Ishikawa (cell line): ENCODE results near the gene SPCS3.

ENCODE experiments used
- CEBPB ChIP-seq: IDR thresholded peaks from 2 replicates; pipeline ENCODE4 v1.6.1; 2012
- CREB1 ChIP-seq: IDR thresholded peaks from 2 replicates; pipeline ENCODE4 v1.6.1; 2012; ENCODE audit warnings: low read depth
- EGR1 ChIP-seq: IDR thresholded peaks from 2 replicates; pipeline ENCODE4 v1.6.1; 2012
- EP300 ChIP-seq: IDR thresholded peaks from 2 replicates; pipeline ENCODE4 v1.6.1; 2012; ENCODE audit warnings: borderline replicate concordance
- FOXM1 ChIP-seq: IDR thresholded peaks from 2 replicates; pipeline ENCODE4 v1.6.1; 2012; ENCODE audit warnings: low read depth, borderline replicate concordance
- MAX ChIP-seq: IDR thresholded peaks from 2 replicates; pipeline ENCODE4 v1.6.1; 2012
- NFIC ChIP-seq: IDR thresholded peaks from 2 replicates; pipeline ENCODE4 v1.6.1; 2012
- RAD21 ChIP-seq: IDR thresholded peaks from 2 replicates; pipeline ENCODE4 v1.6.1; 2012; ENCODE audit warnings: low read depth
- TAF1 ChIP-seq: IDR thresholded peaks from 2 replicates; pipeline ENCODE4 v1.6.1; 2012; ENCODE audit warnings: low read depth, mild to moderate bottlenecking
- TCF12 ChIP-seq: IDR thresholded peaks from 2 replicates; pipeline ENCODE4 v1.6.1; 2012; ENCODE audit warnings: low read depth
- TEAD4 ChIP-seq: IDR thresholded peaks from 2 replicates; pipeline ENCODE4 v1.6.1; 2012
- YY1 ChIP-seq: IDR thresholded peaks from 2 replicates; pipeline ENCODE4 v1.6.1; 2012; ENCODE audit warnings: low read depth
- ZBTB7A ChIP-seq: IDR thresholded peaks from 2 replicates; pipeline ENCODE4 v1.6.1; 2012; ENCODE audit warnings: low read depth
- TF ChIP-seq, protein P1 (sequence below): IDR thresholded peaks from 2 replicates; pipeline ENCODE4 v1.6.1; 2012
- TF ChIP-seq, protein P2 (sequence below): IDR thresholded peaks from 2 replicates; pipeline ENCODE4 v1.6.1; 2012; ENCODE audit warnings: low read depth, mild to moderate bottlenecking

Gene SPCS3

DNA sequence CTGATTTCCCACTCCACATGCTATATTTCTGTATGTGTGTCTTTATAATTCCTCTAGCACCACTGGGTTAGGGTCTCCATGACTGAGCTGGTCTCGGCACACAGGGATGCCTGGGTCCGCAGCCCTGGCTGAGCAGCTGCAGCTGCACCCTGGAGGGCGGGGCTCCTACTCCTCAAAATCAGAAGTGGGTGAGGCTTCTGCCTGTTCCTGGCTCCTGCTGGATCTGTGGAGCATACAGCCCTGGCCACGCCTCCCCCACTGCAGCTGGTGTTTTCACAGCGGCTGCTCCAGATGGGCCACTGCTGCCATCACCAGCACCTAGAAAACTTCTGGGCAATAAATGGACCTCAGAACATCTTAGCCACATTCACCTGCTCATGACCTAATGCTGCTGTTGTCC is 30.9 kb downstream of the SPCS3 start:
- no peak for TF ChIP-seq EGR1
- TF ChIP-seq MAX = no peak
- no peak for TF ChIP-seq YY1
- TF ChIP-seq TEAD4 = no peak
- no peak for TF ChIP-seq NFIC

- TF ChIP-seq NFIC = no peak
- TF ChIP-seq CREB1 = no peak
- TF ChIP-seq ZBTB7A = no peak
- TF ChIP-seq MAX = no peak
- no peak for TF ChIP-seq RAD21
These were observed 35.1 kb downstream of the SPCS3 start for GRCh38 chr4:176354884-176355283.

DNA sequence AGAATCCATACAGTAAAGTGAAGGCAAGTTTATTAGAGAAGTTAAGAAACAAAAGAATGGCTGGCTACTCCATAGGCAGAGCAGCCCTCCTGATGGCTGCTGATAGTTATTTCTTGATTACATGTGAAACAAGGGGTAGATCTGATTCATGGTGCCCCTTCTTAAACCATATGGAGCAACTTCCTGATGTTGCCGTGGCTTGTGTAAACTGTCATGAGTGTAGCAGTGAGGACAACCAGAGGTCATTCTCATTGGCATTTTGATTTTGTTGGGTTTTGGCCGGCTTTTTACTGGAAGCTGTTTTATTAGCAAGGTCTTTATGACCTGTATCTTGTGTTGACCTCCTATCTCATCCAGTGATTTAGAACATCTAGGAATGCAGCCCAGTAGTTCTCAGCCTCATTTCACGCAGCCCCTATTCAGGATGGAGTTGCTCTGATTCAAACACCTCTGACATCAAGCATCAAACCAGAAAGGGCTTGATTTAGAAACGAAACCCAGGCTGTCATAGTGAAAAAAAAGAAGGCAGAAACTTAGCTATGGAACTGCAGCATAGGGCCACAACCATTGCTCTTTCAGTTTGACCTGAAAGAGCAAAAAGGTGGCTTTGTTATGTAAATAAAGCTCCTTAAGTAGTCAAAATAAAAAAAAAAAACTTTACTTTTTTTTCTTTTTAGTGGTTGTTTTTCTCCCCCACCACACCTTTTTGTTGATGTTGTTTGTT is 37.8 kb downstream of the SPCS3 start:
- TF ChIP-seq FOXM1 (no peak), EP300 (no peak), CEBPB (no peak), TCF12 (no peak), MAX (no peak), EGR1 (no peak), TEAD4 (no peak), RAD21 (no peak), CREB1 (no peak), TAF1 (no peak), YY1 (no peak), ZBTB7A (no peak), NFIC (no peak)
- TF ChIP-seq, protein P1, sequence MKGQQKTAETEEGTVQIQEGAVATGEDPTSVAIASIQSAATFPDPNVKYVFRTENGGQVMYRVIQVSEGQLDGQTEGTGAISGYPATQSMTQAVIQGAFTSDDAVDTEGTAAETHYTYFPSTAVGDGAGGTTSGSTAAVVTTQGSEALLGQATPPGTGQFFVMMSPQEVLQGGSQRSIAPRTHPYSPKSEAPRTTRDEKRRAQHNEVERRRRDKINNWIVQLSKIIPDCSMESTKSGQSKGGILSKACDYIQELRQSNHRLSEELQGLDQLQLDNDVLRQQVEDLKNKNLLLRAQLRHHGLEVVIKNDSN = no peak
- TF ChIP-seq, protein P2, sequence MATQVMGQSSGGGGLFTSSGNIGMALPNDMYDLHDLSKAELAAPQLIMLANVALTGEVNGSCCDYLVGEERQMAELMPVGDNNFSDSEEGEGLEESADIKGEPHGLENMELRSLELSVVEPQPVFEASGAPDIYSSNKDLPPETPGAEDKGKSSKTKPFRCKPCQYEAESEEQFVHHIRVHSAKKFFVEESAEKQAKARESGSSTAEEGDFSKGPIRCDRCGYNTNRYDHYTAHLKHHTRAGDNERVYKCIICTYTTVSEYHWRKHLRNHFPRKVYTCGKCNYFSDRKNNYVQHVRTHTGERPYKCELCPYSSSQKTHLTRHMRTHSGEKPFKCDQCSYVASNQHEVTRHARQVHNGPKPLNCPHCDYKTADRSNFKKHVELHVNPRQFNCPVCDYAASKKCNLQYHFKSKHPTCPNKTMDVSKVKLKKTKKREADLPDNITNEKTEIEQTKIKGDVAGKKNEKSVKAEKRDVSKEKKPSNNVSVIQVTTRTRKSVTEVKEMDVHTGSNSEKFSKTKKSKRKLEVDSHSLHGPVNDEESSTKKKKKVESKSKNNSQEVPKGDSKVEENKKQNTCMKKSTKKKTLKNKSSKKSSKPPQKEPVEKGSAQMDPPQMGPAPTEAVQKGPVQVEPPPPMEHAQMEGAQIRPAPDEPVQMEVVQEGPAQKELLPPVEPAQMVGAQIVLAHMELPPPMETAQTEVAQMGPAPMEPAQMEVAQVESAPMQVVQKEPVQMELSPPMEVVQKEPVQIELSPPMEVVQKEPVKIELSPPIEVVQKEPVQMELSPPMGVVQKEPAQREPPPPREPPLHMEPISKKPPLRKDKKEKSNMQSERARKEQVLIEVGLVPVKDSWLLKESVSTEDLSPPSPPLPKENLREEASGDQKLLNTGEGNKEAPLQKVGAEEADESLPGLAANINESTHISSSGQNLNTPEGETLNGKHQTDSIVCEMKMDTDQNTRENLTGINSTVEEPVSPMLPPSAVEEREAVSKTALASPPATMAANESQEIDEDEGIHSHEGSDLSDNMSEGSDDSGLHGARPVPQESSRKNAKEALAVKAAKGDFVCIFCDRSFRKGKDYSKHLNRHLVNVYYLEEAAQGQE = no peak

- TF ChIP-seq TAF1 (no peak), ZBTB7A (no peak), MAX (no peak), TEAD4 (no peak)
These were observed 38.3 kb downstream of the SPCS3 start for GRCh38 chr4:176358083-176358469.

DNA sequence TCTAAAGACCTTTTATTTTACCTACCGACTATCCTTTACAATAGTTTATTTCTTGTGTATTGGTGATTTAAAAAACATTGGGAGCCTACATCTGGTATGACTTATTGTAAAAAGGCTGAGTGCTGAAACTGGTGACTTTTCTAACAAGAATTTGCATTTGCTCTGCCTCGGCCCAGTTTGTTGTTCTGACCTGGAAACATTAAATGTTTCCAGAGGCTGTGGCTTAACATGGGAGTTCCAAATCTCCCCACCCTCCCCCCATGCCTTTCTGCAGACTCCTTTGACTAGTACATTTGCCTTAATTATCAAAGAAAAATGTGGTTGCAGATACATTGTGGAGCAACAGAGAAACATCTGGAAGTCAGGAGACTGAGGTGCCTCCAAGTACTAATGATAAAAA is 39.8 kb downstream of the SPCS3 start:
- TF ChIP-seq NFIC (no peak), TAF1 (no peak), TCF12 (no peak), ZBTB7A (no peak), EP300 (no peak), TEAD4 (no peak), YY1 (no peak), FOXM1 (no peak), MAX (no peak), CEBPB (no peak), RAD21 (no peak), EGR1 (no peak), CREB1 (no peak)
- TF ChIP-seq, protein P1 = no peak
- TF ChIP-seq, protein P2 = no peak

DNA sequence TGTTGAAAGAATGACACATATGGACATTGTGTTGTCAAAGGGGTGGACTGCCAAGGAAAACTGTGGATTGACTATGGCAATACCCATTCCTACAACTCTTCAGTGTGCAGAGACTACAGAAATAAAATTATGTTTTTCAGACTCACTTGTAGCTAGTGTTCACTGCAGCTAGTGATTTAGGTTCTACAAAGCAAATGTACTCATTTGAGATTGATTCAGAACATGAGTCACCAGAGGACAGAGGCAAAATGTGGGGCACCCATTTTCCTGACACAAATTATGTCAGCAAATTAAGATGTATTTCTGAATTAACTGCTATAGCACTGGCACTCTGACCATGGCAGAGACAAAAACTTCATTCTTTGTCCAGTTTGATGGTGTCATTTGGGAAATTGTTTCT is 40.7 kb downstream of the SPCS3 start:
- TF ChIP-seq CREB1 (no peak), FOXM1 (no peak), TAF1 (no peak), CEBPB (no peak), ZBTB7A (no peak), YY1 (no peak), EP300 (no peak)
- TF ChIP-seq, protein P1 = no peak
- TF ChIP-seq, protein P2 = no peak
